GM19463 (cell line): Measurements from ENCODE around the gene CHCHD2.
A peak's percentile ranks its signal among the peaks of the same experiment; 100 is the strongest.
"Not testable (repeated sequence)": the region's sequence is repeated elsewhere in the genome, so short reads cannot be mapped to it uniquely, and the experiment has no call there.

ENCODE experiments used
- ATAC-seq: cut with Tn5 transposase; IDR thresholded peaks from one replicate; pipeline ENCODE4 v1.9.1; 2021; ENCODE audit warnings: mild to moderate bottlenecking, moderate library complexity; ENCODE audit not compliant: unreplicated experiment

The CHCHD2 gene

GRCh38 chr7:56083150-56083785 is 23.0 kb downstream of the CHCHD2 start:
- ATAC-seq, result no peak

GRCh38 chr7:56081626-56082340 is 24.5 kb downstream of the CHCHD2 start:
- ATAC-seq, result no peak

GRCh38 chr7:56080726-56081435 is 25.4 kb downstream of the CHCHD2 start:
- not testable (repeated sequence) for ATAC-seq

GRCh38 chr7:56079450-56080185 is 26.7 kb downstream of the CHCHD2 start:
- no peak for ATAC-seq

GRCh38 chr7:56078196-56078595 is 28.1 kb downstream of the CHCHD2 start:
- ATAC-seq, result no peak

GRCh38 chr7:56077681-56078080 is 28.6 kb downstream of the CHCHD2 start:
- ATAC-seq, result no peak

DNA sequence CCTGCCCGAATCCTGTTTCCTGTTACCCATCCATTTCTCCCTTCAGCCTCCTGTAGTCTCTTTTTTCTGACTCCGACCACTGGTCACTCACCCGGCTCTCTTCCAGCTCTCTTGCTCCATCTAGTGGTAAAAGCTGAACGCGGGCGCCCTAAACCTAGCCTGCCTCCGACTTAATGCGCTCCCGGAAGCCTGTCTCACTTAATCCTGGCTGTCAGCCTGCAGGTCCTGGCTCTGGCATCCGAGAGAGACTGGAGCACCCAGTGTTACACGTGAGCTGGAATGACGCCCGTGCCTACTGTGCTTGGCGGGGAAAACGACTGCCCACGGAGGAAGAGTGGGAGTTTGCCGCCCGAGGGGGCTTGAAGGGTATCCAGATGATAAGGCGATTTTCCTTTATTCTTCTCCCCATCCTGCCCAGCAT is 31.9 kb downstream of the CHCHD2 start:
- ATAC-seq, result peak; percentile 98

DNA sequence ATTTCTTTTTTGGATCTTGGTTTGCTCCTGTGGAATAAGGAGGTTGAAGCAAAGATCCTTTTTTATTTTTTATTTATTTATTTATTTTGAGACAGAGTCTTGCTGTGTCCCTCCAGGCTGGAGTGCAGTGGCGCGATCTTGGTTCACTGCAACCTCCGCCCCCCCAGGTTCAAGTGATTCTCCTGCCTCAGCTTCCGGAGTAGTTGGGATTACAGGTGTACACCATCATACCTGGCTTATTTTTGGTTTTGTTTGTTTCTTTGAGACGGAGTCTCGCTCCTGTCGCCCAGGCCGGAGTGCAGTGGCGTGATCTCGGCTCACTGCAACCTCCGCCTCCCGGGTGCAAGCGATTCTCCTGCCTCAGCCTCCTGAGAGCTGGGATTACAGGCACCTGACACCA is 39.9 kb downstream of the CHCHD2 start:
- ATAC-seq, result not testable (repeated sequence)

DNA sequence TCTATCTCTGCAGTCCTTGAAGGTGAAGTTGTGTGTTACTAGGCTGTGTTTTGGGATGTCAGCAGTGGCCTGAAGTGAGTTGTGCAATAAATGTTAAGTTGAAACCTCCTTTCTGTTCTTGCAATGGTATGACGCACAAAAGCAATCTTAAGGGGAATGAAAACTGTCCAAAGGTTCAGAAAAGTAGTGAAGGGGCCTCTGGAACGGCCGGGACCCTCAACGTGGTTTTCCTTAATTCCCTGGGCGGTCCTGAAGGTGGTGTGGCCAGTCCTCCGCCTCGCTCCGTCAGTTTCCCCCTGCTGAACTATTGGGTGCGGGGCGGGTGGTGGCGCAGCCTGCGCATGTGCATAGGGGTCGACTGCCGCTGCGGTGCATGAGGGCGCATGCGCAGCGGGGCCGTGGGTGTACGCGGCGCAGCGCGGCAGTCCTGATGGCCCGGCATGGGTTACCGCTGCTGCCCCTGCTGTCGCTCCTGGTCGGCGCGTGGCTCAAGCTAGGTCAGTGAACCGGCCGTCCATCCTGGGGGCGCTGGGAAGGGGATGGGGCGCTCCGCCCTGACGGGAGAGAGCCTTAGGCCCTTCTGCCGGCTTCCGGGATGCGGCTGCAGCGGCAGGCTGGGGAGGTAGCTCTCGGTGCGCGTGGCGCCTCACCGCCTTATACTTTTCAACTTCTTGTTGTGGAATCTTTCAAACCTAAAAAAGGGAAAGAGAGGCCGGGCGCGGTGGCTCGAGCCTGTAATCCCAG is 42.2 kb downstream of the CHCHD2 start, which contains the start of gene SUMF2:
TSS of gene SUMF2 (plus strand) at position 405 of the 744 bp plus-strand sequence. CDS start at position 431, 26 bp downstream.
- peak; percentile 92 for ATAC-seq

- no peak for ATAC-seq
These were observed 42.8 kb downstream of the CHCHD2 start for GRCh38 chr7:56063500-56063881.

DNA sequence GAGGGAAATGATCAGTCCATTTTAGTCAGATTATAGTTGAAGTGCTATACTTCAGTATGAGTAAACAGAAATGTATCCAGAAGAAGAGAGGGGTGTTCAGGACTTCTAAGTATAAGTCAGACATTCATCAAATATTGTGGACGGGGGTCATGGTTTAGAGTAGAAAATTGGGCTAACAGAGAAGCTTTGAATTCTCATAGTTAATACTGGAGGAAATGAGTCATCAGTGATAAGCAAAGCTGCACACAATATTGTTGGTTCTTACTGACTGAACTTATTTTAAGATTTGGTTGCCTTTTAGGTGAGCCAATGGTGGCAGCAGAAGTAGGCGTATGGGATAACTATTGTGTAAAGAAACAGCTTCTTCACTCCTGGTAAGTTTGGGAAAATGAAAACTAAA is 43.9 kb downstream of the CHCHD2 start:
- no peak for ATAC-seq

DNA sequence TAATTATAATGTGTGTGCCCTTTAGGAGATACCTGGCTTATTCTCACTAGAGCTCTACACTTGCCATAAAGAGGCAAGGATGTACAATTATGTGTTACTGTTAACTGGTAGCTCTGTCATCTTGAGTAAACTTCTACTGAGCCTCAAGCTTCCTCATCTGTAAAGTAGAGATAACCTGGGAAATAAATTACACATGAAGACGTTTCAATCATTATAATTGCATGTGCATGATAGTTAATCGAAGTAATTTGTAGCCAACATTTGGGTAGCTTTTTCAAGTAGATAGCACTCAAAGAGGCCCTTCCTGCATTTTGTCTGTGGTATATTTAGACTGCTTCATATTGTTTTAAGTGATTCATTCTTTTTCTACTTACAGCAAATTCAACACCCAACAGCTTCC is 52.3 kb downstream of the CHCHD2 start:
- no peak for ATAC-seq

- ATAC-seq, result no peak
These were observed 52.9 kb downstream of the CHCHD2 start for GRCh38 chr7:56053379-56053778.
